GM23248 (cell line): ENCODE measurements around the gene WTIP. TPM values are rescaled to one million over a fixed set of nuclear protein-coding genes. Genes with fewer than 3 reads are reported as not detected.
"Not testable (repeated sequence)": the region's sequence is repeated elsewhere in the genome, so short reads cannot be mapped to it uniquely, and the experiment has no call there.

Experiments
- DNase-seq: peaks from one replicate; pipeline ENCODE4 v3.0.0-alpha.2; 2015
- H2AFZ ChIP-seq: fragments of 200-600 bp; sonication (generic); 2 replicates; pipeline ENCODE4 v1.6.1; 2016; ENCODE audit warnings: antibody characterized with exemption
- H3F3A ChIP-seq: fragments of 200-600 bp; sonication (generic); 2 replicates; pipeline ENCODE4 v1.6.1; 2016; ENCODE audit warnings: mild to moderate bottlenecking, antibody characterized with exemption, mixed run types; ENCODE audit not compliant: insufficient read depth
- H3K27ac ChIP-seq: fragments of 200-600 bp; sonication (generic); 2 replicates; pipeline ENCODE4 v1.5.1; 2016; ENCODE audit warnings: mild to moderate bottlenecking
- H3K27me3 ChIP-seq: fragments of 200-600 bp; sonication (generic); replicated peaks from 2 replicates; pipeline ENCODE4 v1.6.1; 2016; ENCODE audit warnings: mild to moderate bottlenecking; ENCODE audit not compliant: insufficient read depth
- H3K36me3 ChIP-seq: fragments of 200-600 bp; sonication (generic); 2 replicates; pipeline ENCODE4 v1.6.1; 2016; ENCODE audit warnings: low read depth, mild to moderate bottlenecking
- H3K4me1 ChIP-seq: fragments of 200-600 bp; sonication (generic); 2 replicates; pipeline ENCODE4 v1.6.1; 2016; ENCODE audit warnings: mild to moderate bottlenecking; ENCODE audit not compliant: insufficient read depth
- H3K4me2 ChIP-seq: fragments of 200-600 bp; sonication (generic); one replicate; pipeline ENCODE4 v1.6.1; 2016; ENCODE audit warnings: mild to moderate bottlenecking; ENCODE audit not compliant: unreplicated experiment
- H3K4me3 ChIP-seq: fragments of 200-600 bp; sonication (generic); 2 replicates; pipeline ENCODE4 v1.5.1; 2016; ENCODE audit warnings: mild to moderate bottlenecking
- H3K79me2 ChIP-seq: fragments of 200-600 bp; sonication (generic); 2 replicates; pipeline ENCODE4 v1.6.1; 2016; ENCODE audit warnings: mild to moderate bottlenecking; ENCODE audit not compliant: insufficient read depth
- H3K9ac ChIP-seq: fragments of 200-600 bp; sonication (generic); 2 replicates; pipeline ENCODE4 v1.6.1; 2016; ENCODE audit warnings: mild to moderate bottlenecking
- H3K9me2 ChIP-seq: fragments of 200-600 bp; sonication (generic); 2 replicates; pipeline ENCODE4 v1.6.1; 2016; ENCODE audit warnings: mixed run types, mild to moderate bottlenecking, moderate library complexity; ENCODE audit not compliant: insufficient read depth
- H3K9me3 ChIP-seq: fragments of 200-600 bp; sonication (generic); one replicate; pipeline ENCODE4 v1.6.1; 2017; ENCODE audit warnings: low read depth
- H4K20me1 ChIP-seq: fragments of 200-600 bp; sonication (generic); 2 replicates; pipeline ENCODE4 v1.6.0; 2016; ENCODE audit not compliant: insufficient read depth
- EZH2 ChIP-seq: fragments of 200-600 bp; sonication (generic); IDR thresholded peaks from 2 replicates; pipeline ENCODE4 v1.6.1; 2018; ENCODE audit warnings: antibody characterized with exemption, mild to moderate bottlenecking; ENCODE audit not compliant: insufficient read depth, poor library complexity, severe bottlenecking
- EZH2phosphoT487 ChIP-seq: fragments of 200-600 bp; sonication (generic); IDR thresholded peaks from 2 replicates; pipeline ENCODE4 v1.6.1; 2018; ENCODE audit warnings: antibody characterized with exemption, moderate library complexity, mild to moderate bottlenecking, low read depth; ENCODE audit not compliant: insufficient read depth
- WGBS, 2 experiments: methylation state at CpG; one replicate each; pipeline ENCODE4 v1.1.6; 2015 to 2017; ENCODE audit warnings: low lambda C conversion rate in 2 of 2, low coverage in 1 of 2; ENCODE audit errors: missing lambda C conversion rate in 2 of 2; 5-methylcytosine and 5-hydroxymethylcytosine counted together
- in situ Hi-C: fragments of 300-500 bp; cut with MboI; formaldehyde crosslinking; loops from 2 replicates; pipeline ENCODE4 v1.15.0; 2020
- polyA plus RNA-seq: library from polyadenylated mRNA; unstranded; fragments of >200 nt; fragmentation: Nextera tagmentation; extraction: Ambion mirVana; gene quantifications from 2 replicates; pipeline ENCODE4 v1.2.1, GENCODE V29; 2016
- total RNA-seq: library from RNA; depleted of rRNA; stranded (reverse); fragments of >200 nt; shearing (Covaris generic); gene quantifications from 2 replicates; pipeline ENCODE4 v1.2.3, GENCODE V29; 2014

Gene WTIP
- total and polyA plus RNA-seq, 2 experiments from 2014 or later: 2.2 to 35.2 TPM

DNA sequence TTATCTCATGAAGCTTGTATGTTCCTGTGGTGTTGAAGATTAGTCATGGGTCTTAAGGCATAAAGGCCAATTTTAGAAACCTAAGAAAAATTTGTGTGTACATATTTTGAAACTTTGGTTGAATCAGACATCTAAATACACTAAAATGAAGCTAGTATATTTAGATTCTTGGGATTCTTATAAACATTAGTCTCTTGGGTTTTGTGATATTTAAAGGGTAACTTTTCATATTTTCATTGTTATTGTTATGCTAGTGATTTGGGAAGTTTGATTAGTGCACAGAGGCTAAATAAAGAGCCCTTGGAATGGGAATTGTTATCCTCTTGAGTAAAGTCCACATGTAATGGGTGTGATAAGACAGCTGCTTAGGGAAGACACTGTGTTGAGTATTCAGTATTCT is 28.8 kb upstream of the WTIP start:
- Histone ChIP-seq H3K9me2 (no peaks in the 10 kb centered on the region), H3K4me1 (peaks cover 29% of the 10 kb centered on the region), H3K36me3 (peaks cover 48% of the 10 kb centered on the region), H3K9me3 (no peaks in the 10 kb centered on the region), H2AFZ (no peak overlapping the region), H4K20me1 (peaks cover 6% of the 10 kb centered on the region; the same call in 1 of the 2 replicates), H3K4me2 (no peak overlapping the region), H3F3A (peaks cover 47% of the 10 kb centered on the region), H3K79me2 (peaks cover 40% of the 10 kb centered on the region), H3K27ac (peak overlapping the region; percentile 41), H3K27me3 (no peaks in the 10 kb centered on the region), H3K9ac (no peak overlapping the region), H3K4me3 (no peak overlapping the region)
- peak; percentile 47 for DNase-seq
- in situ Hi-C loops: no loop called here
- no peak for TF ChIP-seq EZH2
- no peak for TF ChIP-seq EZH2phosphoT487

DNA sequence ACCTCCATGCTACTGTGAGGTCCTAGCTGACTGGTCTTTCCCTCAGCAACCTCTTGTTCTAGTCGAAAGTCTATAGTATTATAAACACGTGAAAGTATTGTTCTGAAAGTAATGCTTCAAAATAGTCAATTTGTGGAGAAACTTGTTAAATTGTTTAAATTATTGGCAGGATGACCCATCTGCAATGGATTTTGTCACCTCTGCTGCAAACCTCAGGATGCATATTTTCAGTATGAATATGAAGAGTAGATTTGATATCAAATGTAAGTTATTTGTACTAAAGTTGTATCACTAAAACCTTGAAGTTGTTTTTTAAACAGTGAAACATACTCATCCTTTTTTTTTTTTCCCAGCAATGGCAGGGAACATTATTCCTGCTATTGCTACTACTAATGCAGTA is 27.5 kb upstream of the WTIP start:
- H3K36me3 ChIP-seq: peaks cover 48% of the 10 kb centered on the region
- TF ChIP-seq EZH2phosphoT487 (no peak), EZH2 (no peak)
- in situ Hi-C loops: no loop called here
- H3K4me3 ChIP-seq: no peak overlapping the region
- H3K27ac ChIP-seq: peak overlapping the region; percentile 37
- no peak overlapping the region for H2AFZ ChIP-seq
- no peak overlapping the region for H3K9ac ChIP-seq
- H4K20me1 ChIP-seq: peaks cover 6% of the 10 kb centered on the region; the same call in 1 of the 2 replicates
- H3K27me3 ChIP-seq: no peaks in the 10 kb centered on the region
- H3F3A ChIP-seq: peaks cover 47% of the 10 kb centered on the region
- no peaks in the 10 kb centered on the region for H3K9me3 ChIP-seq
- DNase-seq: peak; percentile 40
- no peaks in the 10 kb centered on the region for H3K9me2 ChIP-seq
- H3K4me2 ChIP-seq: peak overlapping the region; percentile 20
- peaks cover 46% of the 10 kb centered on the region for H3K79me2 ChIP-seq
- WGBS, 2 experiments: 73 to 80% methylated on average over 2 of the region's 2 CpGs
- H3K4me1 ChIP-seq: peaks cover 29% of the 10 kb centered on the region

DNA sequence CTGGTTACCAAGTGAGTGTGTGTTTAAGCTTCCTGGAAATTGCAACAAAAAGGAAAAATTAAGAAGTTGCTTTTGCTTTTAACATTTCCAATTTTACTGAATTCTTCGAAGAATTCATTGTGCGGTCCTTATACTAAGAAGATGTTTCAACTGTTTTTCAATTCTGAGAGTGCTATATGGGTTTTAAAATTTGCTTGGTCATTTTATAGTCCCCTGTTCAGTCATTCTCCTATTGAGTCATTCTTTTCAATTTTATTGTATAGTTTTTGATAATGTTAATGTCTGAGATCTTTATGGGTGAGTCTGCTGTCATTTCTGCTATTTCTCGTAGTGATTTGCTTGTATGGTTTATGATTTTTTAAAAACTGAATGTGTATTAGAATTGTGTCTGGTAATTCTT is 26.9 kb upstream of the WTIP start:
- H3K27ac ChIP-seq: peak overlapping the region; percentile 37
- peaks cover 48% of the 10 kb centered on the region for H3K79me2 ChIP-seq
- H3K4me1 ChIP-seq: peaks cover 29% of the 10 kb centered on the region
- DNase-seq: no peak
- H3K9me2 ChIP-seq: no peaks in the 10 kb centered on the region
- peaks cover 51% of the 10 kb centered on the region for H3K36me3 ChIP-seq
- TF ChIP-seq EZH2 (no peak), EZH2phosphoT487 (no peak)
- no peak overlapping the region for H3K4me3 ChIP-seq
- 97 to 100% methylated on average over 3 of the region's 3 CpGs for WGBS, 2 experiments
- H3F3A ChIP-seq: peaks cover 45% of the 10 kb centered on the region
- peaks cover 3% of the 10 kb centered on the region; the same call in 1 of the 2 replicates for H4K20me1 ChIP-seq
- no peak overlapping the region for H3K9ac ChIP-seq
- H2AFZ ChIP-seq: no peak overlapping the region
- peak overlapping the region; percentile 20 for H3K4me2 ChIP-seq
- in situ Hi-C loops: no loop called here
- H3K27me3 ChIP-seq: no peaks in the 10 kb centered on the region
- no peaks in the 10 kb centered on the region for H3K9me3 ChIP-seq

DNA sequence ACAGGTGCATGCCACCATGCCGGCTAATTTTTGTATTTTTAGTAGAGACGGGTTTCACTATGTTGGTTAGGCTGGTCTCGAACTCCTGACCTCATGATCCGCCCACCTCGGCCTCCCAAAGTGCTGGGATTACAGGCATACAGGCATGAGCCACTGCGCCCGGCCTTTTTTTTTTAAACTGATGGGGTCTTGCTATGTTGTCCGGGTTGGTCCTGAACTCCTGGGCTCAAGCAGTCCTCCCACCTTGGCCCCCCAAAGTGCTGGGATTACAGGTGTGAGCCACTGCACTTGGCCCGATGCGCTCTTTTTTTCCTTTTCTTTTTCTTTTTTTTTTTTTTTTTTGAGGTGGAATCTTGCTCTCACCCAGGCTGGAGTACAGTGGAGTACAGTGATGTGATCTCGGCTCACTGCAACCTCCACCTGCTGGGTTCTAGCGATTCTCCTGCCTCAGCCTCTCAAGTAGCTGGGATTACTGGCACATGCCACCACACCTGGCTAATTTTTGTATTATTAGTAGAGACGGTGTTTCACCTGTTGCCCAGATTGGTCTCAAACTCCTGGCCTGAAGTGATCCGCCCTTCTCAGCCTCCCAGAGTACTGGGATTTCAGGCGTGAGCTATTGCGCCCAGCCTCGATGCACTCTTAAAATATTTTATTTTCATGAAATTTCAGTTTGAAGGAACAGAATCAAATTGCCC is 25.6 kb upstream of the WTIP start:
- H3K36me3 ChIP-seq: peaks cover 56% of the 10 kb centered on the region
- H3K27ac ChIP-seq, H3K4me2 ChIP-seq, H3K9me2 ChIP-seq, H3K9me3 ChIP-seq, H2AFZ ChIP-seq, H4K20me1 ChIP-seq, H3K4me3 ChIP-seq, H3K9ac ChIP-seq, in situ Hi-C loops, DNase-seq, H3K27me3 ChIP-seq: not testable (repeated sequence)
- H3K79me2 ChIP-seq: peaks cover 54% of the 10 kb centered on the region
- 87 to 89% methylated on average over 17 of the region's 17 CpGs for WGBS, 2 experiments
- peaks cover 45% of the 10 kb centered on the region for H3F3A ChIP-seq
- H3K4me1 ChIP-seq: peaks cover 30% of the 10 kb centered on the region

DNA sequence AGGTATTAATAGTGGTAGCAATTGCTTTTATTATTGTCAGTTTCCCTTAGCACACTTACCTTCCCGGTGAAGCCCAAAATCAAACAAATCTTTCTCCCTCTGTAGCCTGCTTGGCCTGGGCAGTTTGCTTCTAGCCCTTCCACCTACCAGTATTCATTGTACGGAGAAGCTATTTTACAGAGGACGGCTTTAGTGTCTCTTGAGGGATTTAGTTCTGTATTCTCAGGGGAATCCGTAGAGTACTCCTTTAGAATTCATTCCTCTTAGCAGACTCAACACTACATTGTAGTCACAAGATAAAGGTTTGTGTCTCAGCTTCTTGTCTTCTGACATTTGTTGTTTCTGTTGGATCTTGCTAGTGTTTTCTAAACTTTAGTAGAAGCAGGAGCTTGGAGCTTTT is 24.1 kb upstream of the WTIP start:
- Histone ChIP-seq H4K20me1 (no peaks in the 10 kb centered on the region), H3K4me1 (peaks cover 37% of the 10 kb centered on the region), H3K9me2 (no peaks in the 10 kb centered on the region), H3K79me2 (peaks cover 69% of the 10 kb centered on the region), H3K9ac (no peak overlapping the region), H3K4me2 (no peak overlapping the region), H2AFZ (no peak overlapping the region), H3K27ac (no peak overlapping the region), H3K9me3 (no peaks in the 10 kb centered on the region), H3K36me3 (peaks cover 64% of the 10 kb centered on the region), H3K27me3 (no peaks in the 10 kb centered on the region), H3F3A (peaks cover 52% of the 10 kb centered on the region), H3K4me3 (no peak overlapping the region)
- in situ Hi-C loops: no loop called here
- TF ChIP-seq EZH2 (no peak), EZH2phosphoT487 (no peak)
- no peak for DNase-seq
- 67 to 68% methylated on average over 4 of the region's 4 CpGs for WGBS, 2 experiments
